ENCODE data around the gene FLVCR1.

FLVCR1 gene

DNA sequence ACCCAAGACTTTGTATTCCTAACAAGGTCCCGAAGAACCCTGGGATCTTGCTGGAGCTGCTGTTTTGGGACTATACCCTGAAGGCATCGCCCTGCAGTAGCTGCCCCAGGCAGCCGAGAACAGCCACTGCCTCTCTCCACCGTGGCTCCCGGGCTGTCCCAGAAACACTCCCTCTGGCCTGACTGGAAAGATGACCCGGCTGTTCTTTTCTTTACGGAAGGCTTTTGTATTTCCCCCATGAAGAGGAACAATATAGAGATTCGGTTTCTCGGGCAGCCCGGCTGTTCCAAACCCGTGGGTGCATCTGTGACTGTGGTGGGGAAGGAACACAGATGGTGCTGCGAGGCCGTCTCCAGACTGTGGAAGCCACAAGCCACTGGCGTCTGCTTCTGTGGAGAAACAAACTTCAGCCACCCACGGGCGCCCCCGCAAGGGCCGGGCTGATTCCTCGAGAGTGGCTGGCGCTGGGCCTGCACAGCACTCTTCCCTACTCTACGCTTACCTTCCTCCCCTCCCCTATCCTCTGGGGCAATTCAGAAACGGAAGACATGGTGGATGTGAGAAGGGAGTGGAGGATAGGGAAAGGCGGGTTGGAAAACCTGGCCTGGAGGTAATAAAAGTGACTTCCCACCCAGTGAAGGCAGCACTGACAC, 58.5 kb downstream of the FLVCR1 start:
- H2AFZ ChIP-seq (ENCODE audit: low read length, unreplicated experiment): peak overlapping the region; percentile 75

GRCh38 chr1:212917134-212917485, 59.0 kb downstream of the FLVCR1 start:
- no peaks in the 10 kb centered on the region for H3K27me3 ChIP-seq (ENCODE audit: insufficient read depth, low read length)
- H3K4me3 ChIP-seq (ENCODE audit: low read depth, low read length): no peak overlapping the region
- no peak overlapping the region for H3K27ac ChIP-seq (ENCODE audit: low read depth, low read length)
- H3K36me3 ChIP-seq (ENCODE audit: insufficient read depth, low read length): no peaks in the 10 kb centered on the region
- H3K79me2 ChIP-seq (ENCODE audit: control insufficient read depth, insufficient read depth, low read length, unreplicated experiment): no peaks in the 10 kb centered on the region
- H3K4me1 ChIP-seq (ENCODE audit: control insufficient read depth, insufficient read depth, low read length, unreplicated experiment): peaks cover 6% of the 10 kb centered on the region
- H2AFZ ChIP-seq (ENCODE audit: low read length, unreplicated experiment): no peak overlapping the region

More for the DNA sequence above, 58.5 kb downstream of the FLVCR1 start:
- Histone ChIP-seq H3K27me3 (ENCODE audit: insufficient read depth, low read length) (no peaks in the 10 kb centered on the region), H3K4me1 (ENCODE audit: control insufficient read depth, insufficient read depth, low read length, unreplicated experiment) (peaks cover 6% of the 10 kb centered on the region), H3K79me2 (ENCODE audit: control insufficient read depth, insufficient read depth, low read length, unreplicated experiment) (no peaks in the 10 kb centered on the region), H3K4me3 (ENCODE audit: low read depth, low read length) (no peak overlapping the region), H3K27ac (ENCODE audit: low read depth, low read length) (no peak overlapping the region), H3K36me3 (ENCODE audit: insufficient read depth, low read length) (no peaks in the 10 kb centered on the region)

GRCh38 chr1:212917858-212918257, 59.8 kb downstream of the FLVCR1 start:
- Histone ChIP-seq H3K27ac (ENCODE audit: low read depth, low read length) (no peak overlapping the region), H3K36me3 (ENCODE audit: insufficient read depth, low read length) (no peaks in the 10 kb centered on the region), H3K79me2 (ENCODE audit: control insufficient read depth, insufficient read depth, low read length, unreplicated experiment) (no peaks in the 10 kb centered on the region), H3K27me3 (ENCODE audit: insufficient read depth, low read length) (no peaks in the 10 kb centered on the region), H3K4me3 (ENCODE audit: low read depth, low read length) (no peak overlapping the region), H2AFZ (ENCODE audit: low read length, unreplicated experiment) (no peak overlapping the region), H3K4me1 (ENCODE audit: control insufficient read depth, insufficient read depth, low read length, unreplicated experiment) (peaks cover 6% of the 10 kb centered on the region)

DNA sequence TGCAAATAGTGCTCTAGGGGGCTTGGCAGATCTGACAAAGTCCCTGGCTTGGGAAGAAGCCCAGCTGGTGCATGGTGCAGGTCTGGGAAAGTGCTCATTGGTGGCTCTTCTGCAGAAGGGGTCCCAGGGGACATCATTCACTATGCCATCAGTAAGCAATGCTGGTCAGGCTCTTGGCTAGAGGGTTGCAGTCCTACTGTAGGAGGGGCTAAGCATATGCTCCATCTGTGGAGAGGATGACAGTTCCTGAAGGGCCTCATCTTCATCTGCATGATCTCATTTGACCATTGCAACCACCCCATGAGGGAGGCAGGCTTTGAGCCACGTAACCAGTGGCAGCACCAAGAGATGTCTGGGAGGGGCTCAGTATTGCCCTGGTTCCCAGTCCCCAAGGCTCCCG, 60.7 kb downstream of the FLVCR1 start:
- Histone ChIP-seq H3K27ac (ENCODE audit: low read depth, low read length) (no peak overlapping the region), H3K4me1 (ENCODE audit: control insufficient read depth, insufficient read depth, low read length, unreplicated experiment) (peaks cover 6% of the 10 kb centered on the region), H2AFZ (ENCODE audit: low read length, unreplicated experiment) (no peak overlapping the region)

GRCh38 chr1:212920246-212920645, 62.2 kb downstream of the FLVCR1 start:
- H2AFZ ChIP-seq (ENCODE audit: low read length, unreplicated experiment): no peak overlapping the region
- no peaks in the 10 kb centered on the region for H3K27me3 ChIP-seq (ENCODE audit: insufficient read depth, low read length)
- H3K27ac ChIP-seq (ENCODE audit: low read depth, low read length): no peak overlapping the region
- no peaks in the 10 kb centered on the region for H3K36me3 ChIP-seq (ENCODE audit: insufficient read depth, low read length)
- H3K79me2 ChIP-seq (ENCODE audit: control insufficient read depth, insufficient read depth, low read length, unreplicated experiment): no peaks in the 10 kb centered on the region
- H3K4me1 ChIP-seq (ENCODE audit: control insufficient read depth, insufficient read depth, low read length, unreplicated experiment): peaks cover 15% of the 10 kb centered on the region
- H3K4me3 ChIP-seq (ENCODE audit: low read depth, low read length): no peak overlapping the region

More for the DNA sequence above, 60.7 kb downstream of the FLVCR1 start:
- Histone ChIP-seq H3K36me3 (ENCODE audit: insufficient read depth, low read length) (no peaks in the 10 kb centered on the region), H3K4me3 (ENCODE audit: low read depth, low read length) (no peak overlapping the region), H3K79me2 (ENCODE audit: control insufficient read depth, insufficient read depth, low read length, unreplicated experiment) (no peaks in the 10 kb centered on the region), H3K27me3 (ENCODE audit: insufficient read depth, low read length) (no peaks in the 10 kb centered on the region)

DNA sequence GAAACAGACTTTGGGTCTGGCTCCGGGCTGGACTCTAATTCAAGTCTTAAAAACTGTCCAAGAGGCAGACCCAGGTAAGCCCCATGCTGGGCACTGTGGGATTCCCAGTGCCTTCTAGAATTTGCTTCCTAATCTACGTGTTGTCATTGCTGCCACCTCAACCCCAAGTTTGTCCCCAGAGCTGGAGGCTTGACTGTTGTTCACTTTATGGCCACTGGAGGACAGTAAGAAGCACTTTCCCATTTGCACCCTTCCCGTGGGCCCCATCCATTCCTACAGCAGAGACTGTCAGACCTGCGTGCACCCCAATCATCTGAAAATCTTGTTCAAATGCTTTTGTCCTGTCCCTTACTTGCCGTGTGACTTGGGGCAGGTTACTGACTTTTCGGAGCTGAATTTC, 62.8 kb downstream of the FLVCR1 start:
- H3K27ac ChIP-seq (ENCODE audit: low read depth, low read length): no peak overlapping the region
- H3K4me3 ChIP-seq (ENCODE audit: low read depth, low read length): no peak overlapping the region
- peaks cover 10% of the 10 kb centered on the region for H3K4me1 ChIP-seq (ENCODE audit: control insufficient read depth, insufficient read depth, low read length, unreplicated experiment)
- no peaks in the 10 kb centered on the region for H3K79me2 ChIP-seq (ENCODE audit: control insufficient read depth, insufficient read depth, low read length, unreplicated experiment)
- no peaks in the 10 kb centered on the region for H3K27me3 ChIP-seq (ENCODE audit: insufficient read depth, low read length)
- no peaks in the 10 kb centered on the region for H3K36me3 ChIP-seq (ENCODE audit: insufficient read depth, low read length)
- no peak overlapping the region for H2AFZ ChIP-seq (ENCODE audit: low read length, unreplicated experiment)

- H3K27me3 ChIP-seq (ENCODE audit: insufficient read depth, low read length): no peaks in the 10 kb centered on the region
- no peak overlapping the region for H2AFZ ChIP-seq (ENCODE audit: low read length, unreplicated experiment)
- H3K79me2 ChIP-seq (ENCODE audit: control insufficient read depth, insufficient read depth, low read length, unreplicated experiment): no peaks in the 10 kb centered on the region
- H3K4me1 ChIP-seq (ENCODE audit: control insufficient read depth, insufficient read depth, low read length, unreplicated experiment): peaks cover 10% of the 10 kb centered on the region
- no peak overlapping the region for H3K4me3 ChIP-seq (ENCODE audit: low read depth, low read length)
- no peak overlapping the region for H3K27ac ChIP-seq (ENCODE audit: low read depth, low read length)
- H3K36me3 ChIP-seq (ENCODE audit: insufficient read depth, low read length): no peaks in the 10 kb centered on the region
Observed at GRCh38 chr1:212922016-212922415, 63.9 kb downstream of the FLVCR1 start.

DNA sequence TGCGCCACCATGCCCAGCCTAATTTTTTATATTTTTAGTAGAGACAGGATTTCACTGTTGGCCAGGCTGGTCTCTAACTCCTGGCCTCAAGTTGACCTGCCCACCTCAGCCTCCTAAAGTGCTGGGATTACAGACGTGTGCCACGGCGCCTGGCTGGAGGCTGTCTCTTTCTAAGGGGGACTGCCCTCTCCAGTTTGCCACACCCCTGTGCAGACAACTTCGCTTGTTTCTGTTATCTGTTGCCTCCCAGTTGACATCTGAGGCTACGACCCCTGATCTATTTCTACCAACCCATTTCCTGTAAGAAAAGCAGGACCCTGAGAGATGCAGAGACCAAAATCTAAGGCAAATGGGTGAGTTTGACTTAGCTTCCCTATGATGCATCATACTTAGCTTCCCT, 68.3 kb downstream of the FLVCR1 start:
- no peaks in the 10 kb centered on the region for H3K27me3 ChIP-seq (ENCODE audit: insufficient read depth, low read length)
- no peak overlapping the region for H3K4me3 ChIP-seq (ENCODE audit: low read depth, low read length)
- no peak overlapping the region for H3K27ac ChIP-seq (ENCODE audit: low read depth, low read length)
- no peak overlapping the region for H2AFZ ChIP-seq (ENCODE audit: low read length, unreplicated experiment)
- peaks cover 10% of the 10 kb centered on the region for H3K4me1 ChIP-seq (ENCODE audit: control insufficient read depth, insufficient read depth, low read length, unreplicated experiment)
- no peaks in the 10 kb centered on the region for H3K36me3 ChIP-seq (ENCODE audit: insufficient read depth, low read length)
- H3K79me2 ChIP-seq (ENCODE audit: control insufficient read depth, insufficient read depth, low read length, unreplicated experiment): no peaks in the 10 kb centered on the region

DNA sequence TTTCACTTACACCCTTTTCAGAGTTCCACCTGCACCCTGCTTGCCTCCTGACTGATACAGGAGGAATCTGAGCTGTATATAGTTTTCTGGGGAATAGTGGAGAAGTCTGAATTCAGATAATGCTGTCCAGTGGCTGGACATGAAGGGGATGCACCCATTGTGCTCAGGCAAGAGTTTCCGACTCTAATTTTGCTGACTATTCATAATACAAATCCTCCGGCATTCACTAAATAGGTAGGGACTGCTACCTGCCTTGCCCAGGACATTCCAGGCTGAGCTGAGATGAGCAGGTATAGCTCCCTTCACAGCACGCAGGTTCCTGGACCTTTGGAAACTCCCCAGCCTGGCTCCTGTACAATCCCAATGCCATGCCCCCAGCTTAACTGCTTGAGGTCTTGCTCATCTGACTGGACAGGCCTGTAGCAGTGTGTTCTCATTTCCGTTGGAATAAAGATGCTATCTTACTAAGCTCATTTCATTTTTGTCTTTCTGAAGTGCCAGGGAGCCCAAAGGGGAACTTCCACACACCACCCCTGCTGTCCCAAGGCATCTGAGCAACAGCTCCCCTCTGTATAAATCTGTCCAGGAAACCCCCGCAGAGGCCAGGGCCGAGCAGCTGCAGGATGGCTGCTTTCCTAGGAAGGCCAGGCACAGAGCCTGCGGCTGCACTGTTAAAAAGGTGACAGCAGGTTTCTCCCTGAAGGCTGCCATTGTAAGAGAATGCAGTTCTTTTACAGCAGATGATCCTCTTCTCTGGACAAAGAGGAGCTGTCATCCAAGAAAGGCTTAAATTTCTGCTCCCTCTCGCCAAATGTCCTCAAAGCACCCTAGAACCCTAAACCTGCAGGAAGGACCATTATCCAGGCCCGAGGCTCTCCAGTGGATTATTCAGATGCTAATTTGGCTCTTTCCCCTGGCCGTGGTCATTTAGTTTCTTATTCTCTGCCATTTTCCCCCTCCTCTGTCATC, 70.5 kb downstream of the FLVCR1 start:
- H3K4me1 ChIP-seq (ENCODE audit: control insufficient read depth, insufficient read depth, low read length, unreplicated experiment): peaks cover 10% of the 10 kb centered on the region
- H3K27ac ChIP-seq (ENCODE audit: low read depth, low read length): no peak overlapping the region
- H3K36me3 ChIP-seq (ENCODE audit: insufficient read depth, low read length): no peaks in the 10 kb centered on the region
- no peaks in the 10 kb centered on the region for H3K79me2 ChIP-seq (ENCODE audit: control insufficient read depth, insufficient read depth, low read length, unreplicated experiment)
- H2AFZ ChIP-seq (ENCODE audit: low read length, unreplicated experiment): no peak overlapping the region
- H3K27me3 ChIP-seq (ENCODE audit: insufficient read depth, low read length): no peaks in the 10 kb centered on the region
- no peak overlapping the region for H3K4me3 ChIP-seq (ENCODE audit: low read depth, low read length)

DNA sequence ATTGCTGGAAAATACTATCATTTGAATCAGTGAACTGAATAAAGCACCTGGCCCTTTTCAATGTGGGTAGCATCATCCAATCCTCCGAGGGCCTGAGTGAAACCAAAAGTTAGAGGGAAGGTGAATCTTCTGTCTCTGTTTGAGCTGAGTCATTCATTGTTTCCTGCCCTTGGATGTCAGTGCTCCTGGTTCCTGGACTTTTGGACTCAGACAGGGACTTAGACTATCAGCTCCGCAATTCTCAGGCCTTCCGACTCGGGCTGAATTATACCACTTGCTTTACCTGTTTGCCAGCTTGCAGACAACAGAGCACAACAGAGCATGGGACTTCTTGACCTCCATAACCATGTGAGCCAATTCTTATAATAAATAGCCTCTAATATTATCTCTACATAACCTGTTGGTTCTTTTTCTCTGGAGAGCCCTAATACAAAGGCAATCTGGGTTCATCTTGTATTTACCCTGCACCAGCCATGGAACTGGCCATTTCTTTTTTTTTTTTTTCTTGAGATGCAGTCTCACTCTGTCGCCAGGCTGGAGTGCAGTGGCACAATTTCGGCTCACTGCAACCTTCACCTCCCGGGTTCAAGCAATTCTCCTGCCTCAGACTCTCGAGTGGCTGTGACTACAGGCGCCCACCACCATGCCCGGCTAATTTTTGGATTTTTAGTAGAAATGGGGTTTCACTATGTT, 73.1 kb downstream of the FLVCR1 start:
- H3K27me3 ChIP-seq (ENCODE audit: insufficient read depth, low read length): peaks cover 7% of the 10 kb centered on the region; the same call in 1 of the 2 replicates
- H2AFZ ChIP-seq (ENCODE audit: low read length, unreplicated experiment): no peak overlapping the region
- no peak overlapping the region for H3K4me3 ChIP-seq (ENCODE audit: low read depth, low read length)
- H3K79me2 ChIP-seq (ENCODE audit: control insufficient read depth, insufficient read depth, low read length, unreplicated experiment): no peaks in the 10 kb centered on the region
- no peaks in the 10 kb centered on the region for H3K4me1 ChIP-seq (ENCODE audit: control insufficient read depth, insufficient read depth, low read length, unreplicated experiment)
- H3K36me3 ChIP-seq (ENCODE audit: insufficient read depth, low read length): no peaks in the 10 kb centered on the region
- no peak overlapping the region for H3K27ac ChIP-seq (ENCODE audit: low read depth, low read length)

All from ACC112 (cell line).